Measurements from ENCODE around the gene TOX4.

DNA sequence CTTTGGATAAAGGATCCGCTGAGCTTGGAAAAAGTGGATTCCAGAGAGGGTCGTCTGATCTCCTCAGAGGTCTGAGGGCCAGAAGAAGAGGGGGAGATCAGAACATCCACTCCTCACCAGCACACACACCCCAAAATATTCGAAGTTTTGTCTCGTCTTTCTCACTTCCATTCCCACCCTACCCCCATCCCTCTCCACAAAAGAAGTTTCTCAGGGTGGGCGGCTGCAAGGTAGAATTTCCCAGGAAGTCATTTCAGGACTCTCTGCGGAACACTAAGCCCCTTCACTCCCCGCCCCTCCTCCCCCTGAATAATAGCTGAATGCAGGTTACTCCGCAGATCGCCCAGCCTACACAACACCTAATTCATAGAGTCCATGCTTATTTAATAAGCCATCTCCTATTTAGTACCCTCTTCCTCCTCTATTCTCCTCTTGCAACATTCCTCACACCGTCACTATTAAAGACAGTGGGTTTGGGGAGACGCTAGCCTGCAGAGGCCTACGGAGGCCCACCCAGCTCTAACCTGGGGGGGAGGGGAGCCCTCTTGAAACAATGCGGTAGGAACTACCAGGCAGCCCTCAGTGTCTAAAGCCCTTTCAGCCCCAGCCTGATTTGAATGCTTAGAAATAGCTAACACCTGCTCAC, 49.8 kb downstream of the TOX4 start:
- TF ChIP-seq, protein P1, sequence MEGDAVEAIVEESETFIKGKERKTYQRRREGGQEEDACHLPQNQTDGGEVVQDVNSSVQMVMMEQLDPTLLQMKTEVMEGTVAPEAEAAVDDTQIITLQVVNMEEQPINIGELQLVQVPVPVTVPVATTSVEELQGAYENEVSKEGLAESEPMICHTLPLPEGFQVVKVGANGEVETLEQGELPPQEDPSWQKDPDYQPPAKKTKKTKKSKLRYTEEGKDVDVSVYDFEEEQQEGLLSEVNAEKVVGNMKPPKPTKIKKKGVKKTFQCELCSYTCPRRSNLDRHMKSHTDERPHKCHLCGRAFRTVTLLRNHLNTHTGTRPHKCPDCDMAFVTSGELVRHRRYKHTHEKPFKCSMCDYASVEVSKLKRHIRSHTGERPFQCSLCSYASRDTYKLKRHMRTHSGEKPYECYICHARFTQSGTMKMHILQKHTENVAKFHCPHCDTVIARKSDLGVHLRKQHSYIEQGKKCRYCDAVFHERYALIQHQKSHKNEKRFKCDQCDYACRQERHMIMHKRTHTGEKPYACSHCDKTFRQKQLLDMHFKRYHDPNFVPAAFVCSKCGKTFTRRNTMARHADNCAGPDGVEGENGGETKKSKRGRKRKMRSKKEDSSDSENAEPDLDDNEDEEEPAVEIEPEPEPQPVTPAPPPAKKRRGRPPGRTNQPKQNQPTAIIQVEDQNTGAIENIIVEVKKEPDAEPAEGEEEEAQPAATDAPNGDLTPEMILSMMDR (conservative IDR thresholded peaks at IDR 0.05 in 1 of 2, IDR thresholded peaks at IDR 0.05 in 1 of 2; ENCODE audit: extremely low read depth in 1 of 2, insufficient read depth in 1 of 2, low read depth in 1 of 2, low read length in 2 of 2), result no peak
- TF ChIP-seq EZH2 (IDR thresholded peaks at IDR 0.05; ENCODE audit: borderline replicate concordance, low read length), result no peak

All from mammary epithelial cell (primary cell).